Kasumi-1 (cell line): ENCODE measurements around the gene MELK.

Experiments
- DNase-seq, 2 experiments: peaks; one replicate each; lab custom pipeline; 2025; lab: John Stamatoyannopoulos, UW

Gene MELK

GRCh38 chr9:36584620-36585460, 12.1 kb downstream of the MELK start:
- DNase-seq, result no peak

- DNase-seq, result no peak
These were observed 17.5 kb downstream of the MELK start for GRCh38 chr9:36590231-36590630.

GRCh38 chr9:36592801-36593583, 20.3 kb downstream of the MELK start:
- no peak for DNase-seq

- DNase-seq, result no peak
These were observed 21.5 kb downstream of the MELK start for GRCh38 chr9:36594213-36594612.

- peak; percentile 75 to 82 for DNase-seq
These were observed 24.9 kb downstream of the MELK start for GRCh38 chr9:36597412-36598178.

GRCh38 chr9:36598273-36598672, 25.6 kb downstream of the MELK start:
- DNase-seq, result no peak

- DNase-seq, result no peak
These were observed 30.3 kb downstream of the MELK start for GRCh38 chr9:36603006-36603405.

- DNase-seq, result no peak
These were observed 36.6 kb downstream of the MELK start for GRCh38 chr9:36609306-36609705.

- no peak for DNase-seq
These were observed 49.4 kb downstream of the MELK start for GRCh38 chr9:36622121-36622520.

- DNase-seq, result no peak
These were observed 50.6 kb downstream of the MELK start for GRCh38 chr9:36623280-36623679.

GRCh38 chr9:36625006-36625615, 52.4 kb downstream of the MELK start:
- no peak for DNase-seq

GRCh38 chr9:36632892-36633291, 60.2 kb downstream of the MELK start:
- peak; percentile 31 to 62 for DNase-seq

- DNase-seq, result peak; percentile 11 to 28
These were observed 65.0 kb downstream of the MELK start for GRCh38 chr9:36637491-36638270.

GRCh38 chr9:36640771-36641381, 68.2 kb downstream of the MELK start:
- DNase-seq, result no peak

- no peak for DNase-seq
These were observed 70.1 kb downstream of the MELK start for GRCh38 chr9:36642817-36643216.

GRCh38 chr9:36656842-36657241, 84.1 kb downstream of the MELK start:
- no peak for DNase-seq

GRCh38 chr9:36659500-36659899, 86.8 kb downstream of the MELK start:
- no peak for DNase-seq

GRCh38 chr9:36664806-36665205, 92.1 kb downstream of the MELK start:
- no peak for DNase-seq

GRCh38 chr9:36665387-36665786, 92.7 kb downstream of the MELK start:
- no peak for DNase-seq

- DNase-seq, result peak; percentile 66 to 70
These were observed 93.3 kb downstream of the MELK start for GRCh38 chr9:36665921-36666431.

GRCh38 chr9:36671561-36671960, 98.9 kb downstream of the MELK start:
- DNase-seq, result no peak
